GM18873 (cell line): ENCODE measurements around the gene MCTP1.
"Not testable (repeated sequence)": the region's sequence is repeated elsewhere in the genome, so short reads cannot be mapped to it uniquely, and the experiment has no call there.

Experiments used
- ATAC-seq: cut with Tn5 transposase; IDR thresholded peaks from one replicate; pipeline ENCODE4 v1.9.1; 2021; ENCODE audit warnings: mild to moderate bottlenecking, moderate library complexity, moderate number of reproducible peaks; ENCODE audit not compliant: unreplicated experiment, low FRiP score

MCTP1 gene

DNA sequence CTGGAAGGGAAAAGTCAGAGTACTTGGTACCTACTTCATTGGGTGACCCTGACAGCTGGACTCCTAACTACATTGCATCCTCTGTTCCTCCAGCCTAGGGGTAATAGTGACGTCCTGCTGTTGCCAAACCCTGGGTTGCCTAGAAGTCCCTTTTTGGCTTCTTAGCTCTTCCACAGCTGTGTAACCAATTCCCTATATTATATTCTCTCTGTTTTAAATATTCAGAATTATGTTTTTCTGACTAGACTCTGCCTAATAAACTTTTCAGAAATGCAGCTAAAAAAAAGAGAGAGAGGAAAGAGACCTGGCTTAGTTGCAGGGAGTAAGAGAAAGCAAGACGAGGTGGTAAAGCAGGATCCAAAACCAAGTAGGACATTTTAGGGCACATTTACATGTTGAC is 28.4 kb downstream of the MCTP1 start:
- ATAC-seq, result no peak

DNA sequence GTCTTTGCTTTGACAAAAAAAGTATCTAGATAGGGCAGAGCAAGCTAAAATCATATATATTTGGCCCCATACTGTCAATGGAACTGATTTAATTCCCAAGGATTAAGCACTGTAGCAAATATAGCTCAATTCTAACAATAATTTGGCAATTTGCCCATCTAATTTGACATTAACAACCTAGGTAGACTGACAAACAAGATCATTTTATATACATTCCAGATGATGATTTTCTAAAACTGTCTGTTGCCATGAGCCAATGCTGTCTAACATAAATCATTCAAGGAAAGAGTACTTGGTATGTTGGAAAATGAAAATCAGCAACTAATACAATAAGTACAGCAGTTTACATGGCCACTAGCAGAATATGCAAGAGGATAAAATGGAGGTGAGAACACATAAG is 32.1 kb downstream of the MCTP1 start:
- no peak for ATAC-seq

DNA sequence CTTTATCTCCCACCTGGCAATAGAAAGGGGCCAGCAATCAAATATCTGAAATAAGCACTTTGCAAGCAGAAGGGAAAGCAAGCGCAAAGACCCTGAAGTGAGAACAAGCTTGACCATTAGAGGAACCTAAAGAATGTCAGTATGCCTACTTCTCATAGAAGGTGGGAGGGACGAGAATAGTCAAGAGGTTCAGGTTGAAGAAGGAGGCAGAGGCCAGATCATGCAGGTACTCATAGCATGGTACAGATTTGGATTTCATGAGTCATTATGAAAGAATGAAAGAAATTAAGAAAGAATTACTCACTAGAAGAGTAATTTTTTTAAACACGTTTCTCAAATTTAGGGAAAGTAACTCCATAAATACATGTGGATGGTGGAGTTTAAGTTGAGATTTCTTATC is 33.7 kb downstream of the MCTP1 start:
- ATAC-seq, result no peak

DNA sequence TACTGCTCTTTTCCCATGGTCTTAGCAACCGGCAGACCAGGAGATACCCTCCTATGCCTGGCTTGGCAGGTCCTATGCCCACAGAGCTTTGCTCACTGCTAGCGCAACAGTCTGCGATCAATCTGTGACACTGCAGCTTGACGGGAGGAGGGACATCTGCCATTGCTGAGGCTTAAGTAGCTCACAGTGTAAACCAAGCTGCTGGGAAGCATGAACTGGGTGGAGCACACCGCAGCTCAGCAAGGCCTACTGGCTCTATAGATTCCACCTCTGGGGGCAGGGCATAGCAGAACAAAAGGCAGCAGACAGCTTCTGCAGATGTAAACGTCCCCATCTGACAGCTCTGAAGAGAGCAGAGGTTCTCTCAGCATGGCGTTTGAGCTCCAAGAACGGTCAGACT is 40.4 kb downstream of the MCTP1 start:
- no peak for ATAC-seq

DNA sequence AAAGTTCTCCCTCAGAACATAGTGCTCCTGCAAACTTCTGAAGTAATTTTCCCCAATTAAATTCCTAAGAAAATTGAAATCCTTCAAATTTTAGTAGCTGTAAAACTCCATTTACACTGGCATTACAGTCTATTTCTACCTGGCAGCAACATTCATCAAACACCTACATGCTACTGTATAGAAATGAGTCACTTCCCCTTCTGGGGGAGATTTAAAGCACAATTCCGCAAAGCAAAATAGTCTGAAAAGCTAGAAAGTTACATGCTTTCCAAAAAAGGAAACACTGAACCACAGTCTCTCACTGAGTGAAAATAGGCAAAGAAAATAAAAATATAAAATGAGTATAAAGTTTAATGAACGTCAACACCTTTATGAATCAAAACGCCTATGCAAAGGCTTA is 43.3 kb downstream of the MCTP1 start:
- ATAC-seq, result peak; percentile 94

DNA sequence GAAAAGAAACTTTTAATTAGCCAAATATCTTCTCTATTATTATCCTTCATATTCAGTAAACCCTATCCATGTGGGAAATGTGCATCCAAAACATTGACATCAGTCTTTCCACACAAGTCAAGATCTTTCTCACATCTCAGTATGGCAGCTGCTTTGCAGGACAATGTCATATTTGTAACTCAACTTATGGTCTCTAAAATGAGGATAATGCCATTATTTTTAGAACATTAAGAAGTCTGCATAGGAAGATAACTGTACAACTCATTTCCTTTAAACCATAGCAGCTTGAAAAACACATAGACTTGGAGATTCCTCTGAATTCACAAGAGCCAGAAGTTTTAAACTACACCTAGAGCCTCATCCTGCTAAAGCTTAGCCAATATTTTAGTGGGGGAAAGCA is 43.7 kb downstream of the MCTP1 start:
- ATAC-seq, result no peak

DNA sequence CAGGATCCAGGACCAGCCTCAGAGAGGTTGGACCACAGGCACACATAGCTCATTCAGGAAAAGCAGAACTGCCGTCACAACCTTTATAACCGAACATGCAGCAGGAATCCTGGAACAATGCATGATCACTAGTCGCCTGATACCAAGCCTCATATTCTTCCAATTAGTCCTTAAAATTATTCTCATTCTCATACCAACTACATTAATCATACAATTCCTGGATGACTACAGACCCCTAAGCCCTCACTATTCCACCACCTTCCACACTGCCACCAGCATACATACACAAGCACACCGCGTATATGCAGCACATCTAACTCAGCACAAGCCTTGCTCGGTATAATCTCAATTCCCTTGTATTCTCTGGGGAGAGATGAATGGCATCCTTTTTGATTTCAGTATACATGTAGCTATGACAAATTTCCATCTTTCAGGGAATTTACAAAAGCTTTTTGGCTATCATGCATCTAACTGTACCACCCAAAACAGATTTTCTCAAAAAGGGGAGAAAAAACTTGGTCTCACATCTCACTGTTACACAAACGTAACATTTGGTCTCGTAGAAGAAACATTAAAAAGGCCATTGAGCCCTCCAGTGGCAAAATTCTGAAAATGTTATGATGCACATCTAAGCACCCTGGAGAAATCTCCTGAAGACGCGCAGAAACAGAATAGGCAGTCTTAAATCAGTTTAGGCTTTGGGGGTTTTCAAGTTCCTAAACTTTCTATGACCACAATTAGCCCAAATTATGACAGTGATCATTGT is 46.2 kb downstream of the MCTP1 start:
- no peak for ATAC-seq

DNA sequence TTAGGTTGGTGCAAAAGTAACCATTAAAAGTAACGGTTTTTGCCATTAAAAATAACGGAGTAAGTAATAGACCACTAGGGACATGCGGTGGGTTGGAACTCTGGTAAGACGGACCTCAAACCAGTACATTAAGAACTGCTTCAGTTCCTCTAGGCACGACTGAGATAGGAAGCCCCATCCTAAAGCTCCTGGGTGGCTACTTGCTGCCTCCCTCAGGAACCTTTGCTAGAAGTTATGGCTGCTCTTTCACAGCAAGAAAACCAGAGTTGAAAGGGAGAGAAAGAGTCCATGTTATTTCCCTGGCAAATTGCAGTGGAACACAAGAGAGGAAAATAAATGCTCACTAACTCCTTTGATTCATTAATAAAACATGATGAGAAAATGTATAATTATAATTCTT is 47.6 kb downstream of the MCTP1 start:
- no peak for ATAC-seq

DNA sequence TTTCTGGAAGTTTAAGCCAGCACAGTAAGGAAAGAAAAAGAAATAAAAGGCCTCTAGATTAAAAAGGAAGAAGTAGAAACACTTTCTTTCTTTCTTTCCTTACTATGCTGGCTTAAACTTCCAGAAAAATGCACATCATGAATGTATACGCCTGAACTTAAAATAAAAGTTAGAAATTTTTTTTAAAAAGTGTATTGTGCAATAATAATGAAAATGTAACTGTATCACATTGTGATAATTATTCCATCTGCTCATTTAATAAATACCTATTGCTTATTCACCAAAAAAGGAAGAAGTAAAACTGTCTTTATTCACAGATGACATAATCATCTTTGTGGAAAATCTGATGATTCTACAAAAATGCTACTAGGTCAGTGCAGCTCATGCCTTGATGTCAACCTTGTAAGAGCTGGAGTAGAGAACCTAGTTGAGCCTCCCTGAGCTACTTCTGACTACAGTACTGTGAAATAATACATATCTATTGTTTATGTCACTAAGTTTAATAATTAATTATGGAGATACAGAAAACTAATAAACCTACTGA is 49.4 kb downstream of the MCTP1 start:
- no peak for ATAC-seq

DNA sequence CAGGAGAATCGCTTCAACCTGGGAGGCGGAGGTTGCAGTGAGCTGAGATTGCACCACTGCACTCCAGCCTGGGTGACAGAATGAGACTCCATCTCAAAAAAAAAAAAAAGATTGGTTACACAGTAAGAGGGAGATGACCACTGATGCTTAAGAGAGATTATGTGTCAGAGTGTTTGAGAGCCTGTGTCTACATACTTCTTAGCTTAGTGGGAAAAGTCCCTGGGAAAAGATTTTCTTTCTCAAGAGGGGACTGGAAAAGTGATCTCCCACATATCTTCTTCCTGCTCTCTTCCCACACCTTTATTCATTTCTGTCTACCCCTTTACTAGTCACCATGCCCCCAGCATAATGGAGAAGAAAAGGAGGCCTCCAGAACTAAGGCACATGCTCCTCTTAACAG is 55.2 kb downstream of the MCTP1 start:
- ATAC-seq, result no peak

DNA sequence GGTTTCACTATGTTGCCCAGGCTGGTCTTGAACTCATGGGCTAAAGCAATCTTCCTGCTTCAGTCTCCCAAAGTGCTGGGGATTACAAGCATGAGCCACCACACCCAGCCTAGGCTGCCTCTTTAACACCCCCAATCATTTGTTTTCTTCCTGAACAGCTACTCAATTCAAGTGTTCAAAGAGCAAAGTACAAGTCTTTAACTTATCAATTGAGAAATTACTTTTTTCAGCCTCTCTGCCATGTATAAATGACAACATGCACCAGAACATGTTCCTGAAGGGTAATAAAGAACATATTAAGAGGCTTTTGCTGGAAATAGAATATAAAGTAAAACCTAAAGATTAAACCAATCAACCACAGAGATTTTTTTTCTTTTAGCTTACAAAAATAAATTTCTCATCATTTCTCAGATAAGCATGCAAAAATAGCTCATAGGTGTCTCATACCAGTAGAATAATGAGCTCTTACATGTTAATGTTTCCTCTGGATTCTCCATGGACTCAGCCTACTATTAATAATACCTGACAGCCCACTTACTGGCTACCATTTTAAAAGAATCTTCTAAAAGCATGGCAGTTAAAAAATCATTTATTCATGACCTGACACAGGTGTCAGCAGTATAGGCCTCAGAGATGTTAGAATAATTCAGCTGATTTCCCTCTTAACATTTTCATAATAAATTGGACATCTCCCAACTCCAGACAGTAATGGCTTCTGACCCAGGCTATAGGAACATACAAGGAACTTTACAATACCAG is 60.0 kb downstream of the MCTP1 start:
- no peak for ATAC-seq

DNA sequence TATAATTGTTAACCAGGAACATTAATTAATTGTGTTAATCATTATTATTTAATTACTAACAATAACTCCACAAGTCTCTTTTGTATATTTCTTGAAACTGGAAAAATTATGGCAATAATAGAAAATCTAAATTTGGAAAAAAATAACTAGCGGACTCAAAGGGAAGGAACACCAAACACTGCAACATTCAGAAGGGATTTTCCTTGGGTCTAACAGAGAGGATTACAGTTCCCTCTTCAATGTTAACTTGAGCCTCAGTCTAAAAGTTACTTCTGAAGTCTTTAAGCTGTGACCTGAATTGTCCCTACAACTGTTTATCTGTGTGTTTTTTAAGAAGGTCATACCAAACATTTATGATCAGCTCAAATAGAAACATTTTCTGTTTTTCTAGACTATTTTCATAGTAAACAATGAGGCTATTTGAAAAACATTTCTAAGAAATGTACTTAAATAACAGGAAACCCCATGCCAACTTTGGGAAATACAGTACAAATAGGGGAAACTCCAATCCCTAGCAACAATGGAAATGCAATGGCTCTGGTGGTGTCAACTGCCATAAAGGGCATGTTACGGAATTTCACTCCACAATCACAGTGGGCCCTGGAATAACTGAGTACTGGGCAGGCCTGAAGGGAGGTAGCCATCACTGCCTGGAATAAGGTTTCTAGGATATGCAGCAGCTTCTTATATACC is 61.2 kb downstream of the MCTP1 start:
- ATAC-seq, result no peak

DNA sequence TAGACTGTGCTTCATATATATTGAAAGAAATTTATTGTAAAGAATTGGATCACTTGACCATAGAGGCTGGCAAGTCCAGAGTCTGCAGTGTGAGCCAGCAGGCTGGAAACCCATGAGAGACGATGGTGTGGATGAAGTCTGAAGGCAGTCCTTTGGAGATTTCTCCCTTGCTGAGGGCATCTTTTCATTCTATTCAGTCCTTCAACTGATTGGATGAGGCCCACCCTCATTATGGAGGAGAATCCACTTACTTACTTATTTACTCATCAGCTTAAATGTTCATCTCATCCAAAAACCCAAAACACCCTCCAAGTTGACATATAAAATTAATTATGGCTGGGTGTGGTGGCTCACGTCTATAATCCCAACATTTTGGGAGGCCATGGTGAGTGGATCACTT is 62.1 kb downstream of the MCTP1 start:
- no peak for ATAC-seq

DNA sequence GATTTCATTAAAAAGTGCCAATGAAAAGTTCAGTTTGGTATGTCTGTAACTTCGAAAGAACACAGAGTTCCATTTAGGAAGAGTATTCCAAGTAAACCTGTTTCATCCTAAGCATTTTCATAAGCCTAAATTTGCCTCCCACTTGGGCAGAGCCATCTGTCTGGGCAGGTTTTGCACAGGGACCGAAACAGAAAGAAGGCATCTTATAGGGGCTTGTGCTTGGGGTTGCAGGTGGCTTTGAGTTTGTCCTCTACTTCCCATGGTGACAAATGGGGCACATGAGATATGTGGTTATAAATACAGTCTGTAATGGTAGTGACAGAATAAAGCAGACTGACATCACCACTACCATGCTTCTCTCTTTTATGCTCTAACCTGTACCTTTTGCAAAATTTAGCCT is 63.7 kb downstream of the MCTP1 start:
- ATAC-seq, result no peak

DNA sequence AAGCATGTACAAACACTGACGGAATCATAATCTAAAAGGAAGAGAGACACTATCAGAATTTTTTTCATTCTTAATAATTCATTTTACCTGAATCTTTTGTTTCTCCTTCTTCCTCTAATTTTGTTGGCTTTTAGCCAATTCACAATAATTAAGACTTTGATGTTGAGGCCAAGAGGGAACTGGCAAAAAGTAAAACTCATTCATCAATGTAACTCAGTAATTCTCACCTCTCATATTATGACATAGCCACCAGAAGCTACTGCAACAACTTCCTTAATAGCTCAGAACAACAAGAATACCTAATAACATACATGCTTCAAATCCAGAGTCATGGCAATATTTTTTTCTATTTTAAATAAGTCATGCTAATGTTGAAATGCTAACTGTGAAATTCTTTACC is 64.5 kb downstream of the MCTP1 start:
- ATAC-seq, result no peak

DNA sequence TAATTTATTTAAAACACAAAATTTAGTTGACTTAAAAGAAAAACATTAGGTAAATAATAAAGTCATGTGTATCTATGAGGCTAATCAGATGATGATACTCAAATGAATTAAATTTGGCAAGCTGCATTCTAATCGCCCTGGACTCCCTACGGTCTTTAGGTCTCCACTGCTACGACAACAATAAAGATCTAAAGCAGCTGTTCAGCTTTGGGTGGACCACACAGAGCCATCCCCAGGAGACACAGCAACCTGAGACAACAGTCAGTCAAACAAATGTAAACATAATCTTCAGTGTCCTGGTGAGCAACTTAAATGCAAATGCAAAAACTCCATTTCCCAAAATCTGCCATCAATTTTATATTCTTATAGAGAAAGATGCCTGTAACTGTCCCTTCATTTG is 65.5 kb downstream of the MCTP1 start:
- no peak for ATAC-seq

DNA sequence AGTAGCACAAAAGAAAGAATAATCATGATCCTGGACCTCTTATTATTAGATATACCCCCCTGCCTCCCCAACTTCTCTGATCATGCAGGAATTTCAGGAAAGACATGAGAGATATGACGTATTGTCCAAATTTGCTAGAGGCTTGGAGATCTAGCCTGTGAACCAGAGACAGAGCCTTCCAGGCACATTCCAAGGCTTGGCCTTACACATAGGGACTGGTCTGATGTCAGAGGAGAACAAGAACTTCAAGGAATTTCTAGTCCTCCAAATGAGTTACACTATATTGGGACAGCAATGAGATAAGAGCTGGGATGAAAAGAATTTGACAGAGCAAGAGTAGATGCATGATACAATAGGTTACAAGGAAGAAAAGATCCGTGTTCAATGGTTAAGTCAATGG is 67.0 kb downstream of the MCTP1 start:
- ATAC-seq, result no peak

DNA sequence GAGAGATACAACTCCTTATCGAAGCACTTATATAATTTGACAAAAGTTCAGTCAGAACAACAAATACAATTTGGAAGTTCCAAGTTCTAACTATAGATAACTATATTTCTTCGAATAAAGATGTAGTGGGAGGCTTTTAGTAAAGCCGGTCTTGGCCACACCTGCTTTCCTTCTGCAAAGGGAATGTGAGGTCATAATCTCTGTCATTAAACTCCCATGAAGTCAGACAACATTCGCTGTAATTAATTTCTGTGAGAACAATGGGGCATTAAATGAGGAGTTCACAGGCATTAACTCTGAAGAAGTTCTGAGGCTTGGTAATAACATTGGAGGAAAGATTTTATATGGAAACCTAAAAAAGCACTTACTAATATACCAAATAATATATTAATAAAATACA is 67.5 kb downstream of the MCTP1 start:
- ATAC-seq, result no peak

DNA sequence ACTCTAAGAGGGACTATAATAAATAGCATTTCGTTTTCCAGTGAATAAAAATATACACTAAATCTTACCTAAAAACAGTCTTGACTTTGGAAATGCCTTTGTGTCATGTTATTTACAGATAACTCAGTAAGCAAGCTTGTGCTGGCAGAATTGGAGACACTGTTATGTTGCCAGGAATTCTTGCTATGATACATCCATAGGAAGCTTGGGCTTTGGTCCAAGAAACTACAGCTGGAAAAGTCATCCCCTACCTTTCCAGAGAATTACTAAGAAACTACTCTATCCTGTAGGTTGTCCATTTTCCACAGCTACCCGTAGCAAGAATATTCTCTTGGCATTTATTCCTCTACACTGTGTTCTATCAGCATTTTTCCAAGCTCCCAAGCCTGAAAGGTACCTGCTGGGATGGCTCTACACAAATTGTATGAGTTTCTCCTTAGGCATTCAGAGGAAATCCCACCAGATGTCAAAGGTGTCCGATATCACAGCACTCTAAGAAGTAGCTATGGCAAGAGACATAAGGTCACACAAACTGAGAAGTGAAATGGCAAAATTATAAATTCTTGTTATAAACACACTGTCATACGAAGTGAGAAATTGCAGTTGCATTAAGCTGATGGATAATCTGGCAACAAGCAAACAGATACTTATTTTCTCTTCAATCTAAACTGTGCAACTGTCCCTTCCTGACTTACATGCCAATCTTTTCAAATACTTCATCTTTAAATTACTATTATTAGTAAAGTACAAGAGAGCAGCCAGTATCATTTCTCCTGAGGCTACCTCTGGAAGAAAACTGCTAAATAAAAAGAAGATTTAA is 68.5 kb downstream of the MCTP1 start:
- no peak for ATAC-seq

DNA sequence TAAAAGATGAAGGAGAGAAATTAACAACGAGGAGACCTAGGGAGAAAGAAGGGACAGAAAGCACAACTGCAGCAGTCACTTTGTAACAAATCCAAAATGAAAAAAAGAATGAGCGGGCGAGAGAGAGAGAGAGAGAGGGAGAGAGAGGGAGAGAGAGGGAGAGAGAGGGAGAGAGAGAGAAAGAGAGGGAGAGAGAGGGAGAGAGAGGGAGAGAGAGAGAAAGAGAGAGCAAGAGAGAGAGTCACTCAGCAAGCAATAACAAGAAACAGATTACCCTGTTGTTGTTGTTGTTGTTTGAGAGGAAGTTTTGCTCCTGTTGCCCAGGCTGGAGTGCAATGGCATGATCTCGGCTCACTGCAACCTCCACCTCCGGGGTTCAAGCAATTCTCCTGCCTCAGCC is 77.1 kb downstream of the MCTP1 start:
- not testable (repeated sequence) for ATAC-seq
